Measurements from ENCODE around the gene PTAR1.

DNA sequence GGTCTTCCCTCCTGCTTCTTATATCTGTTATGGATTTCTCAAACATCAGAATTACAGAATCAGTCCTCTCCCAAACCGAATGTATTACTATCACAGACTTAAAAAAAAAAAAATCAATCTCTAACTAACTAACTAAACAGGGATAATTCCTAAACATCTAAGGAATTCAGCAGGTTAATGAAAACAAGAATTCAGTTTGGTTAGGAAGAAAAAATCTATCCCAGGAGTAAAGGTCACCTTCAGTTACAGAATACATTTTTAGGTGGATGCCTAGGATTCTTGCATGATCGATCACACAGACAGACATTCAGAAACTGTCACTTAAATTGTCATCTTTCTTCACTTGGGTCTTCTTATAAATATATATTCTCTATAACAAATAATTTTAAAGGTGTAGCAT, 11.5 kb downstream of the PTAR1 start:
- TF ChIP-seq, protein P1, sequence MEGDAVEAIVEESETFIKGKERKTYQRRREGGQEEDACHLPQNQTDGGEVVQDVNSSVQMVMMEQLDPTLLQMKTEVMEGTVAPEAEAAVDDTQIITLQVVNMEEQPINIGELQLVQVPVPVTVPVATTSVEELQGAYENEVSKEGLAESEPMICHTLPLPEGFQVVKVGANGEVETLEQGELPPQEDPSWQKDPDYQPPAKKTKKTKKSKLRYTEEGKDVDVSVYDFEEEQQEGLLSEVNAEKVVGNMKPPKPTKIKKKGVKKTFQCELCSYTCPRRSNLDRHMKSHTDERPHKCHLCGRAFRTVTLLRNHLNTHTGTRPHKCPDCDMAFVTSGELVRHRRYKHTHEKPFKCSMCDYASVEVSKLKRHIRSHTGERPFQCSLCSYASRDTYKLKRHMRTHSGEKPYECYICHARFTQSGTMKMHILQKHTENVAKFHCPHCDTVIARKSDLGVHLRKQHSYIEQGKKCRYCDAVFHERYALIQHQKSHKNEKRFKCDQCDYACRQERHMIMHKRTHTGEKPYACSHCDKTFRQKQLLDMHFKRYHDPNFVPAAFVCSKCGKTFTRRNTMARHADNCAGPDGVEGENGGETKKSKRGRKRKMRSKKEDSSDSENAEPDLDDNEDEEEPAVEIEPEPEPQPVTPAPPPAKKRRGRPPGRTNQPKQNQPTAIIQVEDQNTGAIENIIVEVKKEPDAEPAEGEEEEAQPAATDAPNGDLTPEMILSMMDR (IDR thresholded peaks at IDR 0.05): no peak
- no peak for TF ChIP-seq SMC3 (IDR thresholded peaks at IDR 0.05)

Data from A549 (cell line).